HepG2 (cell line): ENCODE measurements around the gene PNLDC1. TPM values are rescaled to one million over a fixed set of nuclear protein-coding genes. Genes with fewer than 3 reads are reported as not detected.

Source experiments
- ATF7-NPFF ChIP-seq: sonication (generic); formaldehyde crosslinking; IDR thresholded peaks from 2 replicates; pipeline ENCODE4 v1.8.1; 2023; ENCODE audit warnings: mild to moderate bottlenecking, low read depth, missing genetic modification reagents, moderate library complexity
- CAMTA2 ChIP-seq: sonication (generic); formaldehyde crosslinking; IDR thresholded peaks from 2 replicates; pipeline ENCODE4 v1.4.0; 2020; ENCODE audit warnings: mild to moderate bottlenecking, missing genetic modification reagents, borderline replicate concordance
- DMAP1 ChIP-seq: IDR thresholded peaks from 2 replicates; pipeline ENCODE4 v1.6.1; 2016
- EEA1 ChIP-seq: sonication (generic); formaldehyde crosslinking; IDR thresholded peaks from 2 replicates; pipeline ENCODE4 v1.5.1; 2020; ENCODE audit warnings: mild to moderate bottlenecking, missing genetic modification reagents, borderline replicate concordance
- EP300 ChIP-seq, 3 experiments: sonication (generic) in 1 of 3; formaldehyde crosslinking in 1 of 3; IDR thresholded peaks; 2 replicates each; pipeline versions ENCODE4 v1.5.1 to v1.6.1; 2011 to 2020; ENCODE audit warnings: low read depth in 2 of 3, low read length in 2 of 3, borderline replicate concordance in 1 of 3, improper control_type of control experiment in 1 of 3, mild to moderate bottlenecking in 1 of 3, missing genetic modification reagents in 1 of 3, moderate library complexity in 1 of 3
- HNF4G ChIP-seq, 2 experiments: sonication (generic) in 1 of 2; formaldehyde crosslinking in 1 of 2; IDR thresholded peaks; 2 replicates each; pipeline versions ENCODE4 v1.4.0 to v1.6.1; 2011 to 2020; ENCODE audit warnings: borderline replicate concordance in 2 of 2, low read depth in 2 of 2, mild to moderate bottlenecking in 2 of 2, low read length in 1 of 2, missing genetic modification reagents in 1 of 2, moderate library complexity in 1 of 2
- HNRNPH1 ChIP-seq: fragments of 200-400 bp; formaldehyde crosslinking; optimal IDR thresholded peaks from 2 replicates; pipeline ENCODE3; 2017; ENCODE audit warnings: mild to moderate bottlenecking, low read depth, low read length
- NCOA1 ChIP-seq: sonication (generic); formaldehyde crosslinking; IDR thresholded peaks from 2 replicates; pipeline ENCODE4 v1.9.0; 2021; ENCODE audit warnings: missing genetic modification reagents
- POGZ ChIP-seq: sonication (generic); formaldehyde crosslinking; IDR thresholded peaks from 2 replicates; pipeline ENCODE4 v1.4.0; 2020; ENCODE audit warnings: mild to moderate bottlenecking, missing genetic modification reagents
- RARA ChIP-seq: IDR thresholded peaks from 2 replicates; pipeline ENCODE4 v1.6.1; 2016; ENCODE audit warnings: missing genetic modification reagents, missing compliant biosample characterization
- RBM39 ChIP-seq: fragments of 200-400 bp; formaldehyde crosslinking; IDR thresholded peaks from one replicate; pipeline ENCODE4 v1.6.1; 2018; ENCODE audit warnings: antibody characterized with exemption, mild to moderate bottlenecking, low read depth, low read length; ENCODE audit not compliant: poor library complexity, severe bottlenecking
- SMYD3 ChIP-seq: sonication (generic); formaldehyde crosslinking; IDR thresholded peaks from 2 replicates; pipeline ENCODE4 v1.8.1; 2023; ENCODE audit warnings: mild to moderate bottlenecking, missing genetic modification reagents
- STAT5B ChIP-seq: sonication (generic); formaldehyde crosslinking; IDR thresholded peaks from 2 replicates; pipeline ENCODE4 v1.4.0; 2020; ENCODE audit warnings: missing genetic modification reagents
- ZFP91 ChIP-seq: sonication (generic); formaldehyde crosslinking; IDR thresholded peaks from 2 replicates; pipeline ENCODE4 v1.9.0; 2022; ENCODE audit warnings: missing genetic modification reagents, mild to moderate bottlenecking, borderline replicate concordance
- ZMAT5 ChIP-seq: sonication (generic); formaldehyde crosslinking; IDR thresholded peaks from 2 replicates; pipeline ENCODE4 v1.5.0; 2020; ENCODE audit warnings: mild to moderate bottlenecking, low read depth, missing genetic modification reagents, borderline replicate concordance
- ZNF280B ChIP-seq: sonication (generic); formaldehyde crosslinking; IDR thresholded peaks from 2 replicates; pipeline ENCODE4 v1.5.0; 2020; ENCODE audit warnings: missing genetic modification reagents, mild to moderate bottlenecking, borderline replicate concordance
- ZNF280D ChIP-seq: sonication (generic); formaldehyde crosslinking; IDR thresholded peaks from 2 replicates; pipeline ENCODE4 v1.5.1; 2020; ENCODE audit warnings: mild to moderate bottlenecking, missing genetic modification reagents
- ZNF414 ChIP-seq: sonication (generic); formaldehyde crosslinking; IDR thresholded peaks from 2 replicates; pipeline ENCODE4 v1.5.0; 2020; ENCODE audit warnings: missing genetic modification reagents
- ZNF703 ChIP-seq: sonication (generic); formaldehyde crosslinking; IDR thresholded peaks from 2 replicates; pipeline ENCODE4 v1.5.1; 2020; ENCODE audit warnings: missing genetic modification reagents, mild to moderate bottlenecking, moderate library complexity, borderline replicate concordance
- polyA plus RNA-seq, 8 experiments: library from polyadenylated mRNA; depleted of rRNA in 3 of 8; stranded (reverse) in 7 of 8; unstranded in 1 of 8; fragments of >200 nt; fragmentation: Illumina TruSeq in 4 of 8; extraction: Trizol in 4 of 8; gene quantifications; 2 replicates each; pipeline versions ENCODE4 v1.2.1 to v1.2.3, GENCODE V29; 2011 to 2016; ENCODE audit warnings: low read depth in 4 of 8, missing spikeins in 1 of 8, mixed read lengths in 1 of 8; ENCODE audit not compliant: insufficient read depth in 1 of 8
- total RNA-seq, 5 experiments: library from RNA; depleted of rRNA; stranded (reverse); fragments of >200 nt; fragmentation: Illumina TruSeq; extraction: Trizol; gene quantifications; 2 replicates each; pipeline ENCODE4 v1.2.3, GENCODE V29; 2016; ENCODE audit warnings: low read depth in 1 of 5

PNLDC1 gene
- total and polyA plus RNA-seq, 2 of the 13 experiments (the other 11 are each of a cell fraction or from before 2014, with no cell fraction given): not detected

- TF ChIP-seq ZNF280D (CRISPR knock-in tag): peak; percentile 50; the same call in 1 of the 2 replicates
- TF ChIP-seq HNRNPH1: peak; percentile 81
- TF ChIP-seq CAMTA2: peak; percentile 94
- no peak for TF ChIP-seq ZMAT5 (CRISPR knock-in tag)
- TF ChIP-seq SMYD3 (CRISPR knock-in tag): peak; percentile 92; the same call in 1 of the 2 replicates
- TF ChIP-seq RARA (CRISPR knock-in tag): peak; percentile 39; the same call in 1 of the 2 replicates
- peak in 1 of 2 experiments; percentile 92; a peak in 3 of 4 replicates for TF ChIP-seq EP300 (IDR thresholded peaks at IDR 0.05; ENCODE audit: low read depth in 2 of 2, low read length in 2 of 2)
- no peak for TF ChIP-seq EP300 (CRISPR knock-in tag; IDR thresholded peaks at IDR 0.05; ENCODE audit: borderline replicate concordance)
- peak; percentile 1; the same call in 1 of the 2 replicates for TF ChIP-seq ZNF280B (CRISPR knock-in tag)
- no peak for TF ChIP-seq NCOA1 (CRISPR knock-in tag)
- peak; percentile 62; the same call in 1 of the 2 replicates for TF ChIP-seq DMAP1 (CRISPR knock-in tag)
- peak; percentile 26; the same call in 1 of the 2 replicates for TF ChIP-seq HNF4G (IDR thresholded peaks at IDR 0.05; ENCODE audit: borderline replicate concordance, low read depth, low read length)
- TF ChIP-seq HNF4G (CRISPR knock-in tag; IDR thresholded peaks at IDR 0.05; ENCODE audit: borderline replicate concordance, low read depth): no peak; the same call in 1 of the 2 replicates
- TF ChIP-seq ZNF703 (CRISPR knock-in tag): no peak
- peak; percentile 82; the same call in 1 of the 2 replicates for TF ChIP-seq EEA1 (CRISPR knock-in tag)
- peak; percentile 94; the same call in 1 of the 2 replicates for TF ChIP-seq ZNF414 (CRISPR knock-in tag)
- TF ChIP-seq ATF7-NPFF (CRISPR knock-in tag): no peak; the same call in 1 of the 2 replicates
- TF ChIP-seq RBM39: peak; percentile 97
- peak; percentile 95 for TF ChIP-seq POGZ (CRISPR knock-in tag)
- peak; percentile 81 for TF ChIP-seq ZFP91
- no peak for TF ChIP-seq STAT5B
Observed at GRCh38 chr6:159789377-159790148, 10.5 kb upstream of the PNLDC1 start, which contains the start of gene TCP1 (continued).
